SK-N-SH (cell line): ENCODE results near the gene CDKN1A.
A peak's percentile ranks its signal among the peaks of the same experiment; 100 is the strongest.

Experiments used
- EP300 ChIP-seq, 2 experiments: IDR thresholded peaks; 2 replicates each; pipeline versions ENCODE4 v1.4.0 to v1.6.1; 2012; ENCODE audit warnings: borderline replicate concordance in 1 of 2, low read depth in 1 of 2, low read length in 1 of 2
- EZH2phosphoT487 ChIP-seq: fragments of 200-600 bp; sonication (generic); IDR thresholded peaks from 2 replicates; pipeline ENCODE4 v1.6.1; 2017; ENCODE audit warnings: low read depth, mixed run types, mild to moderate bottlenecking, antibody characterized with exemption, moderate library complexity, borderline replicate concordance
- MXI1 ChIP-seq: IDR thresholded peaks from 2 replicates; pipeline ENCODE4 v1.6.1; 2012; ENCODE audit warnings: mild to moderate bottlenecking, low read depth, low read length, improper control_type of control experiment
- POLR2AphosphoS5 ChIP-seq: IDR thresholded peaks from 2 replicates; pipeline ENCODE4 v1.6.1; 2012; ENCODE audit warnings: low read depth, low read length
- TF ChIP-seq, protein P1 (sequence below): fragments of 200-600 bp; sonication (generic); IDR thresholded peaks from 2 replicates; pipeline ENCODE4 v1.6.1; 2017; ENCODE audit warnings: antibody characterized with exemption, mild to moderate bottlenecking, moderate library complexity

DNA sequence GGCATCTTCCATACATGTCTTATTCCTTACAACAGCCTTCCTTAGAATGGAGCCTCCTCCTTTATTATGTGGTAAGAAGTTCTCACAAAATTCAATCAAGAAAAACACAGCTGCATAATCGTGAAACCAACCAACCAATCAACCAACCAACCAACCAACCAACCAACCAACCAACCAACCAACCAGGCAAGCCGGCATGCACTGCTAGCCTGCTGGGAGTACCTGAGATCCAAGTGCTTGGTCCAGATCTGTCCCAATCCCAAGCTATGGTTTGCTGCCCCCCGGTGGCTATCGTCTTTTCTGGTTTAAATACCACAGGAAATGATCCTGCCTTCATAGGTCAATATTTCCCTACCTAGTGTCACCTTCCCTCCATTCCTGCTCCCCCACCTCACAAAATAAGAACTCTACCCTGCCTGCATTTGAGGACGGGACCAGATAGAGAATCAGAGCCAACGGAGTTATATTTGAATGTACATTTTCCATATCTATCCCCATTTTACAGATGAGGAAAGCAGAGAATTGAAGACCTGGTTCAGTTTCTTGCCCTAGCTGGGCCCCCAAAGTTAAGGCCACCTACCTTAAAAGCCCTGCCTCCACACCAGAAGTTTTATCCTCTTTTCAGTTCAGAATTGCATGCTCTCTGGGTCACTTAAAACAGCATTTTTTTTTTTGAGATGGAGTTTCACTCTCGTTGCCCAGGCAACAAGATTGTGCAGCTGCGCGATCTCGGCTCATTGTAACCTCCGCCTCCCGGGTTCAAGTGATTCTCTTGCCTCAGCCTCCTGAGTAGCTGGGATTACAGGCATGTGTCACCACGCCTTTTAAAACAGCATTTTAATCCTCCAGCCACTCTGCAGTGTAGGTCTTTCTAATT, 46.2 kb downstream of the CDKN1A start:
- TF ChIP-seq POLR2AphosphoS5 (no peak), EP300 (IDR thresholded peaks at IDR 0.05; ENCODE audit: borderline replicate concordance in 1 of 2, low read depth in 1 of 2, low read length in 1 of 2) (no peak), EZH2phosphoT487 (no peak), MXI1 (no peak)
- TF ChIP-seq, protein P1, sequence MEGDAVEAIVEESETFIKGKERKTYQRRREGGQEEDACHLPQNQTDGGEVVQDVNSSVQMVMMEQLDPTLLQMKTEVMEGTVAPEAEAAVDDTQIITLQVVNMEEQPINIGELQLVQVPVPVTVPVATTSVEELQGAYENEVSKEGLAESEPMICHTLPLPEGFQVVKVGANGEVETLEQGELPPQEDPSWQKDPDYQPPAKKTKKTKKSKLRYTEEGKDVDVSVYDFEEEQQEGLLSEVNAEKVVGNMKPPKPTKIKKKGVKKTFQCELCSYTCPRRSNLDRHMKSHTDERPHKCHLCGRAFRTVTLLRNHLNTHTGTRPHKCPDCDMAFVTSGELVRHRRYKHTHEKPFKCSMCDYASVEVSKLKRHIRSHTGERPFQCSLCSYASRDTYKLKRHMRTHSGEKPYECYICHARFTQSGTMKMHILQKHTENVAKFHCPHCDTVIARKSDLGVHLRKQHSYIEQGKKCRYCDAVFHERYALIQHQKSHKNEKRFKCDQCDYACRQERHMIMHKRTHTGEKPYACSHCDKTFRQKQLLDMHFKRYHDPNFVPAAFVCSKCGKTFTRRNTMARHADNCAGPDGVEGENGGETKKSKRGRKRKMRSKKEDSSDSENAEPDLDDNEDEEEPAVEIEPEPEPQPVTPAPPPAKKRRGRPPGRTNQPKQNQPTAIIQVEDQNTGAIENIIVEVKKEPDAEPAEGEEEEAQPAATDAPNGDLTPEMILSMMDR = peak; percentile 71
